Neutrophil (primary cell): ENCODE measurements around the gene HYAL1.
A peak's percentile ranks its signal among the peaks of the same experiment; 100 is the strongest.

Source experiments
- H3K27ac ChIP-seq: fragments of 200-600 bp; sonication (generic); 2 replicates; pipeline ENCODE4 v1.5.1; 2016; ENCODE audit warnings: mild to moderate bottlenecking, moderate library complexity
- H3K27me3 ChIP-seq: fragments of 200-600 bp; sonication (generic); 2 replicates; pipeline ENCODE4 v1.6.0; 2016; ENCODE audit warnings: mild to moderate bottlenecking
- H3K36me3 ChIP-seq: fragments of 200-600 bp; sonication (generic); 2 replicates; pipeline ENCODE4 v1.5.1; 2017
- H3K4me1 ChIP-seq, 2 experiments: fragments of 200-600 bp in 1 of 2; sonication (generic) in 1 of 2; 1 replicate in 1 of 2; 2 replicates in 1 of 2; pipeline versions ENCODE4 v1.5.1 to v1.6.1; 2013 to 2016; ENCODE audit warnings: low read depth in 1 of 2, low read length in 1 of 2, mild to moderate bottlenecking in 1 of 2, moderate library complexity in 1 of 2; ENCODE audit not compliant: control insufficient read depth in 1 of 2, insufficient read depth in 1 of 2
- H3K4me3 ChIP-seq, 2 experiments: fragments of 200-600 bp in 1 of 2; sonication (generic) in 1 of 2; 1 replicate in 1 of 2; 2 replicates in 1 of 2; pipeline ENCODE4 v1.5.1; 2013 to 2016; ENCODE audit warnings: low read depth in 1 of 2, low read length in 1 of 2, mild to moderate bottlenecking in 1 of 2, moderate library complexity in 1 of 2
- H3K9me3 ChIP-seq: fragments of 200-600 bp; sonication (generic); 2 replicates; pipeline ENCODE4 v1.5.1; 2016
- TF ChIP-seq, protein P1 (sequence below): fragments of 200-600 bp; sonication (generic); IDR thresholded peaks from 2 replicates; pipeline ENCODE4 v1.5.1; 2016; ENCODE audit warnings: antibody characterized with exemption

The HYAL1 gene

DNA sequence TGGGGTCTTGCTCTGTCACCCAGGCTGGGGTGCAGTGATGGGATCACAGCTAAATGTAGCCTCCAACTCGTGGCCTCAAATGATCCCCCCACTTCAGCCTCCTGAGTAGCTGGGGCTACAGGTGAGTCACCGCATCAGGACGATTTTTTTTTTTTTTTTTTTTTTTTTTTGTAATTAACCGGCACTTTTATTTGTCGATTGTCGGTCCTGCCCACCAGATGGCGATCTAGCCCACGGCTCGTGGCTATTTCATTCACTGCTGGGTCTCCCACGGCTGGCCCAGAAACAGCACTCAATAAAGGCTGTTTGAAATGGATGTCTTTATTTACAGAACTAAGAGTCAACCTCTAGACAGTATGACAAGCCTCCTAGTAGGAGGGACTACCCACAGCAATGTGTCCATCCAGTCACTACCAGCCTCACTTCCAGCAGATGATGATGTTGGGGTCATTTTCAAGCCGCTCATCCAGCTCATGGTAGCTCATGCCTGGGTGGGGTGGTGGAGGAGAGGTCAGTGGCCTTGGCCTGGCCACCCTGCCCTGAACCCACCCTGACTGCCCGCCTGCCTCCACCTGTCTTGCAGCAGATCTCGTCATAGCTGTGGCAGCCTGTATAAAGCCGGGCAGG lies 43.9 kb upstream of the HYAL1 start:
- Histone ChIP-seq H3K4me3 (no peak overlapping the region), H3K9me3 (no peaks in the 10 kb centered on the region), H3K4me1 (peaks cover 53 to 54% of the 10 kb centered on the region in 2 experiments), H3K27ac (peak overlapping the region; percentile 45), H3K27me3 (no peaks in the 10 kb centered on the region), H3K36me3 (peaks cover 21% of the 10 kb centered on the region)
- TF ChIP-seq, protein P1, sequence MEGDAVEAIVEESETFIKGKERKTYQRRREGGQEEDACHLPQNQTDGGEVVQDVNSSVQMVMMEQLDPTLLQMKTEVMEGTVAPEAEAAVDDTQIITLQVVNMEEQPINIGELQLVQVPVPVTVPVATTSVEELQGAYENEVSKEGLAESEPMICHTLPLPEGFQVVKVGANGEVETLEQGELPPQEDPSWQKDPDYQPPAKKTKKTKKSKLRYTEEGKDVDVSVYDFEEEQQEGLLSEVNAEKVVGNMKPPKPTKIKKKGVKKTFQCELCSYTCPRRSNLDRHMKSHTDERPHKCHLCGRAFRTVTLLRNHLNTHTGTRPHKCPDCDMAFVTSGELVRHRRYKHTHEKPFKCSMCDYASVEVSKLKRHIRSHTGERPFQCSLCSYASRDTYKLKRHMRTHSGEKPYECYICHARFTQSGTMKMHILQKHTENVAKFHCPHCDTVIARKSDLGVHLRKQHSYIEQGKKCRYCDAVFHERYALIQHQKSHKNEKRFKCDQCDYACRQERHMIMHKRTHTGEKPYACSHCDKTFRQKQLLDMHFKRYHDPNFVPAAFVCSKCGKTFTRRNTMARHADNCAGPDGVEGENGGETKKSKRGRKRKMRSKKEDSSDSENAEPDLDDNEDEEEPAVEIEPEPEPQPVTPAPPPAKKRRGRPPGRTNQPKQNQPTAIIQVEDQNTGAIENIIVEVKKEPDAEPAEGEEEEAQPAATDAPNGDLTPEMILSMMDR: peak; percentile 22

DNA sequence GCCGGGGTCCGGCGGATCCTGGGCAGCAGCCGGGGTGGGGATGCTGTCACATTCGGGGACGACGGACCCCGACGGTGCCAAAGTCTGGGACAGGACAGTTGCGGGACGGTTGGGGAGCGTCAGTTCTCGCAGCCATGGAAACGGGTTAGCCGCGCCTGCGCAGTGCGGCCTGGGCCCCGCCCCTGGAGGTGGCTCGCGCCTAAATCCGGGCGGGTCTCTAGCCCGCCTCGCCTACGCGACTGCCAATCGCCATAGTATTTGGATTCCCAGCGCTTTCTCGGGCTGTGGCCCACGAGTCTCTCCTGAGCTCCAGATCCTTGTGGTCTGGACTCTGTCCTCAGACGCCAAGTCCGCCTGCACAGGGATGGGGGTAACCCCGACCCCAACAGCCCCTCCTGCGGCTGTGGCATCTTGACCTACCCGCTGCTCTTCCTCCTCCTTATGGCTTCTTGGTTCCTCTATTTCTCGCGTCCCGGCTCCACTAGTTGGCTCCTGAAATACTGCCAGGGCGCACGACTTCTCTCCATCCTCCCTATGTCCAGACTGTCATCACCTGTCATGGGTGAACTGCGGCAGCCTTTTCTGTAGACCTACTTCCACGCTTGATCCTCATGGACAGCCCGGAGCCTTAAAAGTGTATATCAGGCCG lies 42.3 kb upstream of the HYAL1 start, which contains the start of gene ZMYND10:
ZMYND10 (minus strand) TSS at position 147 of the 649 bp plus-strand sequence. CDS start 153 bp downstream, outside the sequence.
- peaks cover 14% of the 10 kb centered on the region for H3K36me3 ChIP-seq
- peak within 1 kb of the TSS; percentile 58 for H3K27ac ChIP-seq
- peaks cover 59 to 61% of the 10 kb centered on the region in 2 experiments for H3K4me1 ChIP-seq
- H3K4me3 ChIP-seq: peak within 1 kb of the TSS; percentile 53 to 67
- H3K9me3 ChIP-seq: no peaks in the 10 kb centered on the region
- TF ChIP-seq, protein P1: no peak
- H3K27me3 ChIP-seq: no peaks in the 10 kb centered on the region

DNA sequence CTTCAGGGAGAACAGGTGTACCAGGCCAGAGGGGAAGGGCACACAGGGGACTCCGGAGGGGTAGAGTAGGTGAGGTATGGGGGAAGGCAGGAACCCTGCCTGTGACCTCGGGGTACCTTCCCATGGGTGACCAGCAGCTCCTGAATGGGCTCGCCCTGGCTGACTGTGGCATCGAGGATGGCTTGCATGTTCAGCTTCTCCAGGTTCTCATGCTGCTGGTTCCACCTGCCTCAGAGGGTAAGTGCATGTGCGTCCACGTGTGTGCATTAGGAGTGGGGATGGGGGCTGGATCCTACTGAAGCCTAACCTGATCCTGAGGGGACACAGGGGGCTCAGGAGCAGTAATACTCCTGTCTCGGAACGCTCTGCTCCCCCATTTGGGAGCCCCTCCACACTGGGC lies 41.6 kb upstream of the HYAL1 start:
- Histone ChIP-seq H3K4me1 (peaks cover 60 to 63% of the 10 kb centered on the region in 2 experiments), H3K4me3 (peak overlapping the region; percentile 53 to 67), H3K27ac (no peak overlapping the region), H3K9me3 (no peaks in the 10 kb centered on the region), H3K36me3 (peaks cover 14% of the 10 kb centered on the region), H3K27me3 (no peaks in the 10 kb centered on the region)
- TF ChIP-seq, protein P1: no peak

DNA sequence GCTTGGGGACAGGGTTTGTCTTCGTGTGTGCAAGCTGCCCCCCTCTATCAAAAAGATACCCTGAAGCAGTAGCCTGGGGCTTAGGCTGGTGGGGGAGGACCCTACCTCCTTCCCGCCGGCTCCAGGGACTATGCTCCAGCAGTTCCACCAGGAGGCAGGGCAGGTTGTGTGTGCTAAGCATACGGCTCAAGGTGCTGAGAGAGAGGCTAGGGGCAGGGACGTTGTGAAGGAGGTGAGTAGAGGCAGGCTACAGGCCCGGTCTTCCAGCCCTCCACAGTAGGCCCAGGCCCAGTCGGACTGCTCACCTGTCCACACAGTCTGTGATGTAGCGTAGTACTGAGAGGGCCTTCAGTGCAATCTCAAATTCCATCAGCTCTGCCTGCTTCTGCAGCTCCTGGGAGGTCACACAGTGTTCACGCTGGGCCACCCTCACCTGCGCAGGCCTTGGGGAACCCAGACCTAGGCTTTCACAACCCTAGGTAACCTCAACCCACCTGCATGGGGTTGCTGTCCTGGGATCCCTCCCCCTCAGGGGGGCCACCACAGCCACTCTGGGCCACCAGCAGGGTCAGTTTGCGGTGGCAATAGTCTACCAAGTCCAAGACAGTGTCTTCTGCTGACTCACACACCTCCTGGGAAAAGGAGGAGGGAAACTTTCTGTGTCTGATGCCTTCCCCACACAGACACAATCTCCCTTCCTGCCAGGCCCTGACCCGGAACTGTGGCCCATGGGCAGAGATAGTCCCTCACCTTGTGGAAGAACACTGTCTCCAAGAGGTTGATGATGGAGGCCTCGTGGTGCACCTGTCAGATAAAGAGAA lies 39.6 kb upstream of the HYAL1 start:
- Histone ChIP-seq H3K4me3 (no peak overlapping the region), H3K27me3 (no peaks in the 10 kb centered on the region), H3K9me3 (no peaks in the 10 kb centered on the region), H3K27ac (peak overlapping the region; percentile 100), H3K4me1 (peaks cover 67 to 72% of the 10 kb centered on the region in 2 experiments), H3K36me3 (peaks cover 6% of the 10 kb centered on the region)
- TF ChIP-seq, protein P1: no peak

DNA sequence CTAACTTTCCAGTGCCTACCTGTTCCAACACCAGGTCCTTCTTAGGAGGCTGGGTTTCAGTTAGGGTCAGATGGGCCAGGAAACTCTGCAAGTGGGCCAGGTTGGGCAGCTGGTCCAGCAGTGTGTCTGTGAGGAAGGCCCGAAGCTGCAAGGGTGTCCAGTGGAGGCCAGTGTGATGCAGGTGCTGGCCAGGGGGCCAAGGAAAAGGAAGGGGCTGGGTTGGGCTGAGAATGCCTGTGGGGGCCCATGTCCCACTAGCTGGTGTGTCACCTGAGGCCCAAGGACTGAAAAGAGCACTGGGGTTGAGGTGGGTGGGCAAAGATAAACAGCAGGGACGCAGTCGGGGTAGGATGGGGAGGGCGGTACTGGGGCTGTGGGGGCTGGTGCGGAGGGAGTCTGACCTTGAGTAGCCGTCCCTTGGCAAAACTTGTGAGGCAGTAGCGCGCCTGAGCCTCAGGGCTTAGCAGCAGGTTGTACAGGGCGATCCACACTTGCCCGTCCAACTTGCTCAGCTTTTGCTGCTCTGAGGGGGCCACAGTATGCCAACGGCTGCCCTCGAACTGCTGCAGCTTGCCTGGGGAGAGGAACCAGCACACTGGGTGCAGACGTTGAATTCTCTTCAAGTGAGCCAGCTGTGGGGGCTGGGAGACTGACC lies 38.7 kb upstream of the HYAL1 start:
- no peaks in the 10 kb centered on the region for H3K27me3 ChIP-seq
- H3K9me3 ChIP-seq: no peaks in the 10 kb centered on the region
- H3K4me1 ChIP-seq: peaks cover 71 to 79% of the 10 kb centered on the region in 2 experiments
- H3K36me3 ChIP-seq: no peaks in the 10 kb centered on the region
- H3K4me3 ChIP-seq: peak overlapping the region; percentile 91 to 93
- TF ChIP-seq, protein P1: no peak
- peak overlapping the region; percentile 100 for H3K27ac ChIP-seq
